ENCODE measurements around the gene RBMS3.

The RBMS3 gene

GRCh38 chr3:30004481-30004880 is 723.6 kb downstream of the RBMS3 start:
- no peak for DNase-seq (ENCODE audit: extremely low read depth, insufficient read length)
- Histone ChIP-seq H3K4me3 (replicated peaks; ENCODE audit: low read depth, low read length) (no peak overlapping the region), H3K36me3 (ENCODE audit: control insufficient read depth, insufficient read depth, low read length) (no peaks in the 10 kb centered on the region), H3K27me3 (replicated peaks; ENCODE audit: control insufficient read depth, insufficient read depth, low read length) (no peaks in the 10 kb centered on the region)
- no peak for TF ChIP-seq CTCF (IDR thresholded peaks at IDR 0.05; ENCODE audit: insufficient read depth, low read length, poor library complexity, severe bottlenecking)

- Histone ChIP-seq H3K27me3 (replicated peaks; ENCODE audit: control insufficient read depth, insufficient read depth, low read length) (no peaks in the 10 kb centered on the region), H3K4me3 (replicated peaks; ENCODE audit: low read depth, low read length) (no peak overlapping the region), H3K36me3 (ENCODE audit: control insufficient read depth, insufficient read depth, low read length) (no peaks in the 10 kb centered on the region)
- no peak for TF ChIP-seq CTCF (IDR thresholded peaks at IDR 0.05; ENCODE audit: insufficient read depth, low read length, poor library complexity, severe bottlenecking)
- DNase-seq (ENCODE audit: extremely low read depth, insufficient read length), result no peak
These were observed 725.2 kb downstream of the RBMS3 start for GRCh38 chr3:30006111-30006510.

- DNase-seq (ENCODE audit: extremely low read depth, insufficient read length), result no peak
- no peak overlapping the region for H3K4me3 ChIP-seq (replicated peaks; ENCODE audit: low read depth, low read length)
- TF ChIP-seq CTCF (IDR thresholded peaks at IDR 0.05; ENCODE audit: insufficient read depth, low read length, poor library complexity, severe bottlenecking), result no peak
- no peaks in the 10 kb centered on the region for H3K27me3 ChIP-seq (replicated peaks; ENCODE audit: control insufficient read depth, insufficient read depth, low read length)
- H3K36me3 ChIP-seq (ENCODE audit: control insufficient read depth, insufficient read depth, low read length), result no peaks in the 10 kb centered on the region
These were observed 726.8 kb downstream of the RBMS3 start for GRCh38 chr3:30007668-30008067.

GRCh38 chr3:30011237-30011803 is 730.4 kb downstream of the RBMS3 start:
- H3K27me3 ChIP-seq (replicated peaks; ENCODE audit: control insufficient read depth, insufficient read depth, low read length), result no peaks in the 10 kb centered on the region
- no peaks in the 10 kb centered on the region for H3K36me3 ChIP-seq (ENCODE audit: control insufficient read depth, insufficient read depth, low read length)
- DNase-seq (ENCODE audit: extremely low read depth, insufficient read length), result no peak
- no peak for TF ChIP-seq CTCF (IDR thresholded peaks at IDR 0.05; ENCODE audit: insufficient read depth, low read length, poor library complexity, severe bottlenecking)
- no peak overlapping the region for H3K4me3 ChIP-seq (replicated peaks; ENCODE audit: low read depth, low read length)

GRCh38 chr3:30012941-30013543 is 732.2 kb downstream of the RBMS3 start:
- H3K27me3 ChIP-seq (replicated peaks; ENCODE audit: control insufficient read depth, insufficient read depth, low read length), result no peaks in the 10 kb centered on the region
- no peak overlapping the region for H3K4me3 ChIP-seq (replicated peaks; ENCODE audit: low read depth, low read length)
- TF ChIP-seq CTCF (IDR thresholded peaks at IDR 0.05; ENCODE audit: insufficient read depth, low read length, poor library complexity, severe bottlenecking), result peak; percentile 61
- DNase-seq (ENCODE audit: extremely low read depth, insufficient read length), result no peak
- no peaks in the 10 kb centered on the region for H3K36me3 ChIP-seq (ENCODE audit: control insufficient read depth, insufficient read depth, low read length)
